Neural cell (in vitro differentiated cells): ENCODE measurements around the gene PKM. TPM values are rescaled to one million over a fixed set of nuclear protein-coding genes. Genes with fewer than 3 reads are reported as not detected.

Experiments used
- H2AFZ ChIP-seq: fragments of 200-600, 300-800 bp; sonication (generic), shearing (Covaris generic); 2 replicates; pipeline ENCODE4 v1.6.0; 2014; ENCODE audit warnings: low read depth, mild to moderate bottlenecking, antibody characterized with exemption, low read length, moderate library complexity
- H3F3A ChIP-seq: fragments of 200-600 bp; shearing (Covaris generic); 2 replicates; pipeline ENCODE4 v1.6.1; 2016; ENCODE audit warnings: mild to moderate bottlenecking, moderate library complexity, mixed read lengths, antibody characterized with exemption, low read length; ENCODE audit not compliant: insufficient read depth, poor library complexity, severe bottlenecking
- H3K27ac ChIP-seq: fragments of 200-600, 300-800 bp; sonication (generic), shearing (Covaris generic); 2 replicates; pipeline ENCODE4 v1.5.1; 2014; ENCODE audit warnings: mild to moderate bottlenecking, low read length, moderate library complexity
- H3K27me3 ChIP-seq: fragments of 300-800, 200-600 bp; sonication (generic), shearing (Covaris generic); 2 replicates; pipeline ENCODE4 v1.6.0; 2014; ENCODE audit warnings: mild to moderate bottlenecking, low read depth, low read length, moderate library complexity; ENCODE audit not compliant: insufficient read depth
- H3K36me3 ChIP-seq: fragments of 300-800, 200-600 bp; sonication (generic), shearing (Covaris generic); 2 replicates; pipeline ENCODE4 v1.5.1; 2014; ENCODE audit warnings: mild to moderate bottlenecking, antibody characterized with exemption, low read length, moderate library complexity; ENCODE audit not compliant: insufficient read depth
- H3K4me2 ChIP-seq: fragments of 300-800, 200-600 bp; sonication (generic), shearing (Covaris generic); 2 replicates; pipeline ENCODE4 v1.6.0; 2014; ENCODE audit warnings: mild to moderate bottlenecking, low read length
- H3K4me3 ChIP-seq: fragments of 300-800, 200-600 bp; sonication (generic), shearing (Covaris generic); 2 replicates; pipeline ENCODE4 v1.5.1; 2014; ENCODE audit warnings: mild to moderate bottlenecking, low read length, moderate library complexity
- H3K79me2 ChIP-seq: fragments of 200-600 bp; shearing (Covaris generic); replicated peaks from 2 replicates; pipeline ENCODE4 v1.6.0; 2014; ENCODE audit warnings: mild to moderate bottlenecking, low read length, moderate library complexity; ENCODE audit not compliant: insufficient read depth
- H3K9ac ChIP-seq: fragments of 300-800, 200-600 bp; sonication (generic), shearing (Covaris generic); 2 replicates; pipeline ENCODE4 v1.6.1; 2016; ENCODE audit warnings: mild to moderate bottlenecking, low read length, mixed read lengths
- H3K9me2 ChIP-seq: fragments of 200-600 bp; shearing (Covaris generic); 2 replicates; pipeline ENCODE4 v1.6.1; 2016; ENCODE audit warnings: mild to moderate bottlenecking, low read length, mixed read lengths; ENCODE audit not compliant: insufficient read depth
- H3K9me3 ChIP-seq: fragments of 200-600, 300-800 bp; sonication (generic), shearing (Covaris generic); 2 replicates; pipeline ENCODE4 v1.6.1; 2016; ENCODE audit warnings: mild to moderate bottlenecking, mixed run types, low read length, moderate library complexity, mixed read lengths
- H4K20me1 ChIP-seq: fragments of 200-600 bp; shearing (Covaris generic); 2 replicates; pipeline ENCODE4 v1.6.1; 2016; ENCODE audit warnings: mild to moderate bottlenecking, mixed run types; ENCODE audit not compliant: insufficient read depth
- EP300 ChIP-seq: fragments of 450-650 bp; conservative IDR thresholded peaks from 2 replicates; pipeline ENCODE4 v1.6.1; 2014; ENCODE audit warnings: antibody characterized with exemption, mild to moderate bottlenecking, moderate library complexity; ENCODE audit not compliant: poor library complexity, severe bottlenecking
- EZH2 ChIP-seq: fragments of 200-600, 300-800 bp; shearing (Covaris generic), sonication (generic); IDR thresholded peaks from 2 replicates; pipeline ENCODE4 v1.6.1; 2014; ENCODE audit warnings: antibody characterized with exemption, low read length, borderline replicate concordance, mild to moderate bottlenecking; ENCODE audit not compliant: insufficient read depth, poor library complexity, severe bottlenecking
- MXI1 ChIP-seq: fragments of 450-650 bp; conservative IDR thresholded peaks from 2 replicates; pipeline ENCODE4 v1.6.1; 2014; ENCODE audit warnings: antibody characterized with exemption, mild to moderate bottlenecking; ENCODE audit not compliant: poor library complexity, severe bottlenecking
- POLR2AphosphoS5 ChIP-seq: IDR thresholded peaks from 2 replicates; pipeline ENCODE4 v1.6.1; 2012
- RAD21 ChIP-seq: fragments of 450-650 bp; conservative IDR thresholded peaks from 2 replicates; pipeline ENCODE4 v1.6.1; 2014; ENCODE audit warnings: antibody characterized with exemption, mild to moderate bottlenecking, moderate library complexity
- SMC3 ChIP-seq: fragments of 450-650 bp; conservative IDR thresholded peaks from 2 replicates; pipeline ENCODE4 v1.6.1; 2014; ENCODE audit warnings: antibody characterized with exemption, mild to moderate bottlenecking, moderate library complexity; ENCODE audit not compliant: poor library complexity
- TAF1 ChIP-seq: IDR thresholded peaks from 2 replicates; pipeline ENCODE4 v1.6.1; 2012; ENCODE audit warnings: low read depth
- polyA plus RNA-seq: library from polyadenylated mRNA; depleted of rRNA; stranded (reverse); fragments of >200 nt; gene quantifications from 2 replicates; pipeline ENCODE4 v1.2.3, GENCODE V29; 2014
- TF ChIP-seq, protein P1 (sequence below): IDR thresholded peaks from 2 replicates; pipeline ENCODE4 v1.6.1; 2012; ENCODE audit warnings: borderline replicate concordance
- TF ChIP-seq, protein P2 (sequence below): fragments of 450-650 bp; IDR thresholded peaks from 2 replicates; pipeline ENCODE4 v1.5.1; 2014; ENCODE audit warnings: antibody characterized with exemption, mild to moderate bottlenecking, moderate library complexity; ENCODE audit not compliant: poor library complexity, severe bottlenecking

PKM gene
- polyA plus RNA-seq, 1 donor from 2014 or later: 361 TPM

GRCh38 chr15:72229947-72230196 lies 1.1 kb downstream of the PKM start:
- Histone ChIP-seq H2AFZ (peak overlapping the region; percentile 46), H3K79me2 (peaks cover 42% of the 10 kb centered on the region), H3K27me3 (no peaks in the 10 kb centered on the region), H3K9ac (peak overlapping the region; percentile 95), H3K9me3 (no peaks in the 10 kb centered on the region), H3K4me3 (peak overlapping the region; percentile 99), H3K27ac (peak overlapping the region; percentile 92), H3K9me2 (no peaks in the 10 kb centered on the region), H3F3A (no peaks in the 10 kb centered on the region), H3K4me2 (peak overlapping the region; percentile 71), H4K20me1 (no peaks in the 10 kb centered on the region), H3K36me3 (no peaks in the 10 kb centered on the region)
- no peak for TF ChIP-seq EP300
- TF ChIP-seq EZH2: no peak
- TF ChIP-seq MXI1: no peak
- TF ChIP-seq, protein P1, sequence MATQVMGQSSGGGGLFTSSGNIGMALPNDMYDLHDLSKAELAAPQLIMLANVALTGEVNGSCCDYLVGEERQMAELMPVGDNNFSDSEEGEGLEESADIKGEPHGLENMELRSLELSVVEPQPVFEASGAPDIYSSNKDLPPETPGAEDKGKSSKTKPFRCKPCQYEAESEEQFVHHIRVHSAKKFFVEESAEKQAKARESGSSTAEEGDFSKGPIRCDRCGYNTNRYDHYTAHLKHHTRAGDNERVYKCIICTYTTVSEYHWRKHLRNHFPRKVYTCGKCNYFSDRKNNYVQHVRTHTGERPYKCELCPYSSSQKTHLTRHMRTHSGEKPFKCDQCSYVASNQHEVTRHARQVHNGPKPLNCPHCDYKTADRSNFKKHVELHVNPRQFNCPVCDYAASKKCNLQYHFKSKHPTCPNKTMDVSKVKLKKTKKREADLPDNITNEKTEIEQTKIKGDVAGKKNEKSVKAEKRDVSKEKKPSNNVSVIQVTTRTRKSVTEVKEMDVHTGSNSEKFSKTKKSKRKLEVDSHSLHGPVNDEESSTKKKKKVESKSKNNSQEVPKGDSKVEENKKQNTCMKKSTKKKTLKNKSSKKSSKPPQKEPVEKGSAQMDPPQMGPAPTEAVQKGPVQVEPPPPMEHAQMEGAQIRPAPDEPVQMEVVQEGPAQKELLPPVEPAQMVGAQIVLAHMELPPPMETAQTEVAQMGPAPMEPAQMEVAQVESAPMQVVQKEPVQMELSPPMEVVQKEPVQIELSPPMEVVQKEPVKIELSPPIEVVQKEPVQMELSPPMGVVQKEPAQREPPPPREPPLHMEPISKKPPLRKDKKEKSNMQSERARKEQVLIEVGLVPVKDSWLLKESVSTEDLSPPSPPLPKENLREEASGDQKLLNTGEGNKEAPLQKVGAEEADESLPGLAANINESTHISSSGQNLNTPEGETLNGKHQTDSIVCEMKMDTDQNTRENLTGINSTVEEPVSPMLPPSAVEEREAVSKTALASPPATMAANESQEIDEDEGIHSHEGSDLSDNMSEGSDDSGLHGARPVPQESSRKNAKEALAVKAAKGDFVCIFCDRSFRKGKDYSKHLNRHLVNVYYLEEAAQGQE: no peak
- TF ChIP-seq RAD21: no peak
- TF ChIP-seq, protein P2, sequence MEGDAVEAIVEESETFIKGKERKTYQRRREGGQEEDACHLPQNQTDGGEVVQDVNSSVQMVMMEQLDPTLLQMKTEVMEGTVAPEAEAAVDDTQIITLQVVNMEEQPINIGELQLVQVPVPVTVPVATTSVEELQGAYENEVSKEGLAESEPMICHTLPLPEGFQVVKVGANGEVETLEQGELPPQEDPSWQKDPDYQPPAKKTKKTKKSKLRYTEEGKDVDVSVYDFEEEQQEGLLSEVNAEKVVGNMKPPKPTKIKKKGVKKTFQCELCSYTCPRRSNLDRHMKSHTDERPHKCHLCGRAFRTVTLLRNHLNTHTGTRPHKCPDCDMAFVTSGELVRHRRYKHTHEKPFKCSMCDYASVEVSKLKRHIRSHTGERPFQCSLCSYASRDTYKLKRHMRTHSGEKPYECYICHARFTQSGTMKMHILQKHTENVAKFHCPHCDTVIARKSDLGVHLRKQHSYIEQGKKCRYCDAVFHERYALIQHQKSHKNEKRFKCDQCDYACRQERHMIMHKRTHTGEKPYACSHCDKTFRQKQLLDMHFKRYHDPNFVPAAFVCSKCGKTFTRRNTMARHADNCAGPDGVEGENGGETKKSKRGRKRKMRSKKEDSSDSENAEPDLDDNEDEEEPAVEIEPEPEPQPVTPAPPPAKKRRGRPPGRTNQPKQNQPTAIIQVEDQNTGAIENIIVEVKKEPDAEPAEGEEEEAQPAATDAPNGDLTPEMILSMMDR: no peak
- no peak for TF ChIP-seq POLR2AphosphoS5
- no peak for TF ChIP-seq TAF1
- no peak for TF ChIP-seq SMC3

GRCh38 chr15:72229076-72229946 lies 1.7 kb downstream of the PKM start:
- peak overlapping the region; percentile 92 for H3K27ac ChIP-seq
- H4K20me1 ChIP-seq: no peaks in the 10 kb centered on the region
- H3K4me2 ChIP-seq: peak overlapping the region; percentile 71
- H3K9ac ChIP-seq: peak overlapping the region; percentile 95
- peak overlapping the region; percentile 46 for H2AFZ ChIP-seq
- H3K79me2 ChIP-seq: peaks cover 46% of the 10 kb centered on the region
- peak; percentile 13 for TF ChIP-seq POLR2AphosphoS5
- TF ChIP-seq TAF1: no peak
- no peaks in the 10 kb centered on the region for H3K9me2 ChIP-seq
- H3F3A ChIP-seq: no peaks in the 10 kb centered on the region
- H3K4me3 ChIP-seq: peak overlapping the region; percentile 99
- no peaks in the 10 kb centered on the region for H3K9me3 ChIP-seq
- H3K36me3 ChIP-seq: no peaks in the 10 kb centered on the region
- H3K27me3 ChIP-seq: no peaks in the 10 kb centered on the region
